ENCODE results near the gene RAB6A. TPM values are rescaled to one million over a fixed set of nuclear protein-coding genes. Genes with fewer than 3 reads are reported as not detected.

Gene RAB6A
- total RNA-seq, 1 donor from 2014 or later: 237 TPM

DNA sequence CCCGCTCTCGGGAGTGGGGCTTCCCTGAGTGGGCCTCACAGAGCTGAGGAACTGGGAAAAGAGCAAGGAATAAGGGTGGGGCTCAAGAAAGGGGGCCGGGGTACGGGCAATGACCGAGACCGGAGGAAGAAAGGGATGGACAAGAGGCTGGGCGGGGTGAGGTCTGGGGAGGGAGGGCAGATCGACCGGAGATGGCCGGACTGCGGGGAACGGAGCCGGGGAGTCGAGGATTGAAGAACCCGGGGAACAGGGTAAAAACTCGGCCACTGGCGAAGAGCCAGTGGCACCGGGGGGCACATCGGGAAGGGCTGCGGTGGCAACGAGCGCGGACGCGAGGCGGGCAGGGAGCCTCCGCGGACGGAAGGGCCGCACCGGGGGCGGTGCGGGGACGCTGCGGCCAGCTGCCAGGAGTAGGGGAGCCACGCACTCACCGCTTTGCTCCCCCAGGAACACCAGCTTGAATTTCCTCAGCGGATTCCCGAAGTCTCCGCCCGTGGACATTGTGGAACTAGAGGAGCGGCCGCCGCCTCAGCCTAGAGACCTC lies 667 bp downstream of the RAB6A start:
- TF ChIP-seq, protein P1, sequence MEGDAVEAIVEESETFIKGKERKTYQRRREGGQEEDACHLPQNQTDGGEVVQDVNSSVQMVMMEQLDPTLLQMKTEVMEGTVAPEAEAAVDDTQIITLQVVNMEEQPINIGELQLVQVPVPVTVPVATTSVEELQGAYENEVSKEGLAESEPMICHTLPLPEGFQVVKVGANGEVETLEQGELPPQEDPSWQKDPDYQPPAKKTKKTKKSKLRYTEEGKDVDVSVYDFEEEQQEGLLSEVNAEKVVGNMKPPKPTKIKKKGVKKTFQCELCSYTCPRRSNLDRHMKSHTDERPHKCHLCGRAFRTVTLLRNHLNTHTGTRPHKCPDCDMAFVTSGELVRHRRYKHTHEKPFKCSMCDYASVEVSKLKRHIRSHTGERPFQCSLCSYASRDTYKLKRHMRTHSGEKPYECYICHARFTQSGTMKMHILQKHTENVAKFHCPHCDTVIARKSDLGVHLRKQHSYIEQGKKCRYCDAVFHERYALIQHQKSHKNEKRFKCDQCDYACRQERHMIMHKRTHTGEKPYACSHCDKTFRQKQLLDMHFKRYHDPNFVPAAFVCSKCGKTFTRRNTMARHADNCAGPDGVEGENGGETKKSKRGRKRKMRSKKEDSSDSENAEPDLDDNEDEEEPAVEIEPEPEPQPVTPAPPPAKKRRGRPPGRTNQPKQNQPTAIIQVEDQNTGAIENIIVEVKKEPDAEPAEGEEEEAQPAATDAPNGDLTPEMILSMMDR (IDR thresholded peaks at IDR 0.05; ENCODE audit: insufficient read depth, low read length, severe bottlenecking): no peak
- Histone ChIP-seq H3K27me3 (ENCODE audit: control insufficient read depth, insufficient read depth, low read length) (no peaks in the 10 kb centered on the region), H3K4me3 (ENCODE audit: low read depth, low read length) (peak overlapping the region; percentile 97), H3K36me3 (ENCODE audit: control insufficient read depth, insufficient read depth, low read length) (no peaks in the 10 kb centered on the region)
- FAIRE-seq (no peak), DNase-seq (ENCODE audit: low read depth) (no peak)

DNA sequence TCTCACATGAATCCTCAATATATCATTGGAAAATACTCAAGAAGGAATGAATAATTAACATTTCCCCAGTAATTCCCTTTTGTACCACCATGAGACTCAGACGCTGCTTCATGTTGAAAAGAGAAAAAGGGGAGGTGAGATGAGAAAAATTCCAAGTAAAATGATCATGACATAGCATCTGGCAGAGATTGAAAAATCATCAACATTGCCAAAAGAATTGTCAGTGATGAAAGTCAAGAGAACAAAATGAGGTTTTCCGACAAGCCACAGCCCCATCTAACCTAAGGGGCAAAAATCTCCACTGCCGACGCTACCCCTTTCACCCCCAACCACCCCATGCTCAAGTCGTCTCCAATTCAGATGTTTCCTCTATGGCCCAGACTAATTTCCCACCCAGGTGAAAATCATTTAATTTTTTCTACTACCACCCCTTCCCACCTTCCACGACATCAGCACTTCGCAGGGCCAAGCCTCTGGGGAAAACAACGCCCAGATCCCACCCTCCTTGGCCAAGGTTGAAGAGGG lies 1.2 kb downstream of the RAB6A start:
- TF ChIP-seq, protein P1 (IDR thresholded peaks at IDR 0.05; ENCODE audit: insufficient read depth, low read length, severe bottlenecking): no peak
- peak overlapping the region; percentile 97 for H3K4me3 ChIP-seq (ENCODE audit: low read depth, low read length)
- H3K27me3 ChIP-seq (ENCODE audit: control insufficient read depth, insufficient read depth, low read length): no peaks in the 10 kb centered on the region
- DNase-seq (ENCODE audit: low read depth) (peak; percentile 30), FAIRE-seq (no peak)
- H3K36me3 ChIP-seq (ENCODE audit: control insufficient read depth, insufficient read depth, low read length): no peaks in the 10 kb centered on the region

DNA sequence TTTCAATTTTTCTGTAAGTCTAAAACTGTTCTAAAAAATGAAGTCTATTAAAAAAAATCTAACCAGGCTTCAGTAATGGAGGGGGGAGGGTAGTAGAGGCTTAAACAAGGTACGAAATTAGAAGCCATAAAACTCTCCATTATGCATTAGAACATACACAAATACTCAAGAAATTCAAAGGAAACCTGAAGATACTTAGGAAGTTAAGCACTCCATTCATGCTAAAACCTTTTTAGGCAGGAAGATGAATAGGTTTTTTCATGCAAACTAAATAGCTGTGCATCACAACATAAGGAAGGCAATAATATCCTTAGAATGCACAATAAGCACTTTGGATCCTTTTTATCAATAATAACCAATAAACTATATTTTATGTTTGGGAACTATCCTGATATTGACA lies 2.4 kb downstream of the RAB6A start:
- H3K4me3 ChIP-seq (ENCODE audit: low read depth, low read length): peak overlapping the region; percentile 97
- FAIRE-seq (no peak), DNase-seq (ENCODE audit: low read depth) (no peak)
- H3K27me3 ChIP-seq (ENCODE audit: control insufficient read depth, insufficient read depth, low read length): no peaks in the 10 kb centered on the region
- TF ChIP-seq, protein P1 (IDR thresholded peaks at IDR 0.05; ENCODE audit: insufficient read depth, low read length, severe bottlenecking): no peak
- H3K36me3 ChIP-seq (ENCODE audit: control insufficient read depth, insufficient read depth, low read length): no peaks in the 10 kb centered on the region

DNA sequence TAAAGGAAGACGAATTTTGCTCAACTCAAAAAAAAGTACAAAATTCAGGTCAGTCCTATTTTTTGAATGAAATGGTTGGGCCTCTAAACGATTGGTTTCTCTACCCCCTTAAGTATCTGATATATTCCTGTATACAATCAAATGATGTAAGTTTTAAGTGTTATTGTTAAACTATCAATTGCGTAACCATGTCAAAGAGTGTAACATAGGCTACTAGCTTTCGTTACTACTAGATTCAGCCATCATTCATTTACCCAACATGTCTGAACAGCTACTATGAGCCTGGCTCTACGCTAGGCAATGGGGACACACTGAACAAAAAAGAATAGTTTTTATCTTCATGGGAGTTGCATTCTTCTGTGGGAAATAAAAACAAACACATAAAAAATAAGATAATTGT lies 3.3 kb downstream of the RAB6A start:
- no peaks in the 10 kb centered on the region for H3K27me3 ChIP-seq (ENCODE audit: control insufficient read depth, insufficient read depth, low read length)
- TF ChIP-seq, protein P1 (IDR thresholded peaks at IDR 0.05; ENCODE audit: insufficient read depth, low read length, severe bottlenecking): no peak
- DNase-seq (ENCODE audit: low read depth) (peak; percentile 91), FAIRE-seq (no peak)
- H3K4me3 ChIP-seq (ENCODE audit: low read depth, low read length): peak overlapping the region; percentile 97
- peaks cover 3% of the 10 kb centered on the region for H3K36me3 ChIP-seq (ENCODE audit: control insufficient read depth, insufficient read depth, low read length)

DNA sequence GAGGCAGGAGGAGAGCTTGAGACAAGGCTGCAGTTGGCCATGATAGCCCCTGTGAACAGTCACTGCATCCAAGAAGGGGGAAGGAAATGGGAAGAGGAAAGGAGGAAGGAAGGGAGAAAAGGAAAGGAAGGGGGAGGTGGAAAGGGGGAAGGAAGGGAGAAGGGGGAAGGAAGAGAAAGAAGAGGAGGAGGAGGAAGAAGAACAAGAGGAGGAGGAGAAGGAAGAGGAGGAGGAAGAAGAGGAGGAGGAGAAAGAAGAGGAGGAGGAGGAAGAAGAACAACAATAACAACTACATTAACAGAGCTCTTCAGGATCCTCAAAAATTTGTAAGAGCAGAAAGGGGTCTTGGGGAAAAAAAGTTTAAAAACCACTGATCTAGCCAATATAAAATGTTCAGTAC lies 5.2 kb downstream of the RAB6A start:
- FAIRE-seq: no peak
- no peak for DNase-seq (ENCODE audit: low read depth)

More for the DNA sequence above, 5.2 kb downstream of the RAB6A start:
- Histone ChIP-seq H3K36me3 (ENCODE audit: control insufficient read depth, insufficient read depth, low read length) (peaks cover 3% of the 10 kb centered on the region), H3K27me3 (ENCODE audit: control insufficient read depth, insufficient read depth, low read length) (no peaks in the 10 kb centered on the region), H3K4me3 (ENCODE audit: low read depth, low read length) (no peak overlapping the region)
- TF ChIP-seq, protein P1 (IDR thresholded peaks at IDR 0.05; ENCODE audit: insufficient read depth, low read length, severe bottlenecking): no peak
